Cardiac fibroblast (primary cell): ENCODE data around the gene RREB1.

Experiments
- DNase-seq, 2 donors: peaks; one replicate each; pipeline versions ENCODE4 v3.0.0 to v3.0.0-alpha.2; 2010; ENCODE audit warnings: low read depth in 2 of 2
- H3K4me3 ChIP-seq, 2 donors: replicated peaks in 1 of 2; 1 replicate in 1 of 2; 2 replicates in 1 of 2; pipeline ENCODE4 v1.5.1; 2011; ENCODE audit warnings: low read depth in 2 of 2, low read length in 2 of 2, mild to moderate bottlenecking in 2 of 2, moderate library complexity in 1 of 2
- TF ChIP-seq, protein P1 (sequence below): IDR thresholded peaks from one replicate; pipeline ENCODE4 v1.5.1; 2011; ENCODE audit warnings: low read depth, mild to moderate bottlenecking, low read length, inconsistent platforms

Gene RREB1

DNA sequence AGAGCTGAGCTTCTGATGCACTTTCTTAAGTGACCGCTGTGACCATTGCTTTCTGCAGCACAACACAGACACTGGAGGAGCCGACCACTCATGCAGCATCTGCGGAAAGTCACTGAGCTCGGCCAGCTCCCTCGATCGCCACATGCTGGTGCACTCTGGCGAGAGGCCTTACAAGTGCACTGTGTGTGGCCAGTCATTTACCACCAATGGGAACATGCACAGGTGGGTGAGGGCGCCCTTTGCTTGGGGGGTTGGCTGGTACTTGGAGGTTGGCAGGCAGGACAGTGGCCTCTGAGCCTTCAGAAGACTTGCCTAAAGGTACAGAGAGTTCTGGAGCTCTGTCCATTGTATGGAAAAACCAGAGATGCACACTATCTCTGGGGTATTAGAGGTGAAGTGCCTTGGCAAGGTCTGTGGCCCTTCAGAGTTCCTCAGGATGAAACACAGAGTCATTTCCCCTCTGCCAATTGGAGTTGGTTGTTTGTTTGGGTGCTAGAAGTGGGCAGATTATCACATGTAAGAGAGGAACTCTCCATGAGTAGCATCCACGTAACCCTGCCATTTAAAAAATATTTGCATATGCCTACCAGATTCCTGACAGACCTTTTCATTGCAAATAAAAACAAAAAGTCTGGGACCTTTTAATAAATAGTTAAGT, 81.5 kb downstream of the RREB1 start:
- no peak overlapping the region for H3K4me3 ChIP-seq
- no peak for DNase-seq
- TF ChIP-seq, protein P1, sequence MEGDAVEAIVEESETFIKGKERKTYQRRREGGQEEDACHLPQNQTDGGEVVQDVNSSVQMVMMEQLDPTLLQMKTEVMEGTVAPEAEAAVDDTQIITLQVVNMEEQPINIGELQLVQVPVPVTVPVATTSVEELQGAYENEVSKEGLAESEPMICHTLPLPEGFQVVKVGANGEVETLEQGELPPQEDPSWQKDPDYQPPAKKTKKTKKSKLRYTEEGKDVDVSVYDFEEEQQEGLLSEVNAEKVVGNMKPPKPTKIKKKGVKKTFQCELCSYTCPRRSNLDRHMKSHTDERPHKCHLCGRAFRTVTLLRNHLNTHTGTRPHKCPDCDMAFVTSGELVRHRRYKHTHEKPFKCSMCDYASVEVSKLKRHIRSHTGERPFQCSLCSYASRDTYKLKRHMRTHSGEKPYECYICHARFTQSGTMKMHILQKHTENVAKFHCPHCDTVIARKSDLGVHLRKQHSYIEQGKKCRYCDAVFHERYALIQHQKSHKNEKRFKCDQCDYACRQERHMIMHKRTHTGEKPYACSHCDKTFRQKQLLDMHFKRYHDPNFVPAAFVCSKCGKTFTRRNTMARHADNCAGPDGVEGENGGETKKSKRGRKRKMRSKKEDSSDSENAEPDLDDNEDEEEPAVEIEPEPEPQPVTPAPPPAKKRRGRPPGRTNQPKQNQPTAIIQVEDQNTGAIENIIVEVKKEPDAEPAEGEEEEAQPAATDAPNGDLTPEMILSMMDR: no peak

- TF ChIP-seq, protein P1: no peak
- DNase-seq: no peak
- no peak overlapping the region for H3K4me3 ChIP-seq
Observed at GRCh38 chr6:7190791-7191190, 83.0 kb downstream of the RREB1 start.

GRCh38 chr6:7193122-7193521, 85.4 kb downstream of the RREB1 start:
- TF ChIP-seq, protein P1: no peak
- no peak overlapping the region for H3K4me3 ChIP-seq
- DNase-seq: no peak

GRCh38 chr6:7194657-7195056, 86.9 kb downstream of the RREB1 start:
- no peak for DNase-seq
- TF ChIP-seq, protein P1: no peak
- H3K4me3 ChIP-seq: no peak overlapping the region

DNA sequence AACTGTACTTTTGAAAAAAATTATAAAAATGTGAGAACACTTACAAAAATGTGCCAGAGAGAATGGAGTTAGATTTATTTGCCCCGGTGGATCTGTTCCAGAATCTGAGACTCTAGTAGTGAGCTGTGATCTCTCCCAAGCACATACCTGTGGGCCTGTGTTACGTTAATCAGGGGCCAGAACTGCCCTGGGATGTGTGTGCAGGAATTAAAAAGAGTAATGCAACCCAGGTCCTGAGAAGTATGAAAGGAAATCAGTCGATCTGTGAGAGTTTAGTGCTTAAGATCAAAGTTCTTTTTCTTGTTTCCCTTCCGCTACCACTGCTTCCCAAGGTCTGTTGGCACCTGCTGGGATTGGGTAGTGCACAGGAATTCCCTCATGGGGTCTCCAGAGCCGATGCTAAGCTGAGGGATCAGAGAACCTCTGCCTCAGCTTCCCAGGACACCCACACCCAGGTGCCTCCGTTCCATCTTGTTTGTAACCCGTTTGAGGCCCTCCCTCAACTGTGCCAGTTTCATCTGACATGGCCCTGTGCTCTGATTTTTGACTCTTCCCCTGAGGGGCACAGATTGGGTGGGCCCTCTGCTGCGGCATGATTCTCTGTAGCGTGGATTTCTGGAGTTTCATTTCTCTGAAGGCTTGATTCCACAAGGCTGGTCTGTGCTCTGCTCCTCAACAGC, 87.7 kb downstream of the RREB1 start:
- TF ChIP-seq, protein P1: no peak
- DNase-seq: no peak
- H3K4me3 ChIP-seq: no peak overlapping the region

DNA sequence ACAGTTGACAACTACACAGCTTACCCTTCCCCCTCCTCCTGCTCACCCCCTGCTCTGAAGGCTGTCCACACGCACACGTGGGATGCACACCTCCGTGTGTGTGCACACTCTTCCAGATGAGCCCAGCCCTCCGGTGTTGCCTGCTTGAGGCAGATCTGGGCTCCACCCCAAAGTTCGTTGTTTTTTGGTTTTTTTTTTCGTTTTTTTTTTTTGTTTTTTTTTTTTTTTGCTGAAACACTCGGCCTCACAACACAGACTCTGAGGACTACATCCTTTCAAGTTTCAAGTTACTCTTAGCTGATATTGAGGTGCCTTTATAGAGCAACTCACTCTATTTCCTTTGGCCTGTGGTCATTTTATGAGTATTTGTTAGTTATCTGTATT, 88.2 kb downstream of the RREB1 start:
- TF ChIP-seq, protein P1: no peak
- H3K4me3 ChIP-seq: no peak overlapping the region
- DNase-seq: no peak
